ENCODE data around the gene SHPK.

GRCh38 chr17:3572231-3572630 is 63.8 kb downstream of the SHPK start:
- TF ChIP-seq POLR2A (IDR thresholded peaks at IDR 0.05): no peak
- TF ChIP-seq, protein P1, sequence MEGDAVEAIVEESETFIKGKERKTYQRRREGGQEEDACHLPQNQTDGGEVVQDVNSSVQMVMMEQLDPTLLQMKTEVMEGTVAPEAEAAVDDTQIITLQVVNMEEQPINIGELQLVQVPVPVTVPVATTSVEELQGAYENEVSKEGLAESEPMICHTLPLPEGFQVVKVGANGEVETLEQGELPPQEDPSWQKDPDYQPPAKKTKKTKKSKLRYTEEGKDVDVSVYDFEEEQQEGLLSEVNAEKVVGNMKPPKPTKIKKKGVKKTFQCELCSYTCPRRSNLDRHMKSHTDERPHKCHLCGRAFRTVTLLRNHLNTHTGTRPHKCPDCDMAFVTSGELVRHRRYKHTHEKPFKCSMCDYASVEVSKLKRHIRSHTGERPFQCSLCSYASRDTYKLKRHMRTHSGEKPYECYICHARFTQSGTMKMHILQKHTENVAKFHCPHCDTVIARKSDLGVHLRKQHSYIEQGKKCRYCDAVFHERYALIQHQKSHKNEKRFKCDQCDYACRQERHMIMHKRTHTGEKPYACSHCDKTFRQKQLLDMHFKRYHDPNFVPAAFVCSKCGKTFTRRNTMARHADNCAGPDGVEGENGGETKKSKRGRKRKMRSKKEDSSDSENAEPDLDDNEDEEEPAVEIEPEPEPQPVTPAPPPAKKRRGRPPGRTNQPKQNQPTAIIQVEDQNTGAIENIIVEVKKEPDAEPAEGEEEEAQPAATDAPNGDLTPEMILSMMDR (IDR thresholded peaks at IDR 0.05): no peak
